Measurements from ENCODE around the gene COL9A2.

The COL9A2 gene

DNA sequence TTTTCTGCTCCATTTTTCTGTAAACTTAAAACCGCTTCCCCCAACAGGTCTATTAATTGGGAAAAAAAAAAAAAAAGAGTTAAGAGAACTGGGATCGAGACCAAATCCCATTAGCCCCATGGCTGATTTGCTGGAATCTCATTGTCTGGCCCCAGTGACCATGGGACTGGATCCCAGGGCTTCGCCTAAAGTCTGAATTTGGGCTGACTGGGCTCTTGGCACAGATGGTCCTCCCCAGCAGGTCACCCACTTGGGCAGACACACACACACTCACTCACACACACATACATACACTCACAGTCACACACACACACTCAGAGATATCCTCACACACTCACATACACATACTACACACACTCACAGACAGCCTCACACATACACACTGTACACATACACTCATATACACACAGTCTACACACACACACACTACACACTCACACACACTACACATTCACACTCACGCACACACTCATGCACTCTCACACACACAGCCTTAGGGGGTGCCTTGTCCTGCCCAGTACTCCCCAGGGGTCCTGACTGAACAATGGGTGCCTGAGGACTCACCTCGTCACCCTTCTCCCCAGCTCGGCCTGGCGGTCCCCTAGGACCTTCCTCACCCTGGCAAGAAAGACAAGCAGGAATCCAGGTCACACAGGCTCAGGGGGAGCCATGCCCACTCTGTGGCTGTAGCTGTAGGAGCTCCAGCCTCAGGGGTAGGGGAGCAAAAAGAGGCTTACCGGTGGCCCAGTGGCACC is 7.5 kb downstream of the COL9A2 start:
- TF ChIP-seq ARNTL (CRISPR knock-in tag; IDR thresholded peaks at IDR 0.05; ENCODE audit: borderline replicate concordance, low read depth), result no peak
- TF ChIP-seq, protein P1, sequence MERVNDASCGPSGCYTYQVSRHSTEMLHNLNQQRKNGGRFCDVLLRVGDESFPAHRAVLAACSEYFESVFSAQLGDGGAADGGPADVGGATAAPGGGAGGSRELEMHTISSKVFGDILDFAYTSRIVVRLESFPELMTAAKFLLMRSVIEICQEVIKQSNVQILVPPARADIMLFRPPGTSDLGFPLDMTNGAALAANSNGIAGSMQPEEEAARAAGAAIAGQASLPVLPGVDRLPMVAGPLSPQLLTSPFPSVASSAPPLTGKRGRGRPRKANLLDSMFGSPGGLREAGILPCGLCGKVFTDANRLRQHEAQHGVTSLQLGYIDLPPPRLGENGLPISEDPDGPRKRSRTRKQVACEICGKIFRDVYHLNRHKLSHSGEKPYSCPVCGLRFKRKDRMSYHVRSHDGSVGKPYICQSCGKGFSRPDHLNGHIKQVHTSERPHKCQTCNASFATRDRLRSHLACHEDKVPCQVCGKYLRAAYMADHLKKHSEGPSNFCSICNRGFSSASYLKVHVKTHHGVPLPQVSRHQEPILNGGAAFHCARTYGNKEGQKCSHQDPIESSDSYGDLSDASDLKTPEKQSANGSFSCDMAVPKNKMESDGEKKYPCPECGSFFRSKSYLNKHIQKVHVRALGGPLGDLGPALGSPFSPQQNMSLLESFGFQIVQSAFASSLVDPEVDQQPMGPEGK (CRISPR knock-in tag; IDR thresholded peaks at IDR 0.05; ENCODE audit: borderline replicate concordance), result no peak
- no peak for TF ChIP-seq TOX (CRISPR knock-in tag; IDR thresholded peaks at IDR 0.05; ENCODE audit: borderline replicate concordance)
- no peak for TF ChIP-seq ZFP3 (CRISPR knock-in tag; IDR thresholded peaks at IDR 0.05)
- no peak for TF ChIP-seq RARB (CRISPR knock-in tag; IDR thresholded peaks at IDR 0.05)
- TF ChIP-seq TCF4 (CRISPR knock-in tag; IDR thresholded peaks at IDR 0.05; ENCODE audit: borderline replicate concordance), result no peak
- TF ChIP-seq ISL1 (CRISPR knock-in tag; IDR thresholded peaks at IDR 0.05), result no peak
- TF ChIP-seq SNAI2 (CRISPR knock-in tag; IDR thresholded peaks at IDR 0.05), result no peak
- TF ChIP-seq, protein P2, sequence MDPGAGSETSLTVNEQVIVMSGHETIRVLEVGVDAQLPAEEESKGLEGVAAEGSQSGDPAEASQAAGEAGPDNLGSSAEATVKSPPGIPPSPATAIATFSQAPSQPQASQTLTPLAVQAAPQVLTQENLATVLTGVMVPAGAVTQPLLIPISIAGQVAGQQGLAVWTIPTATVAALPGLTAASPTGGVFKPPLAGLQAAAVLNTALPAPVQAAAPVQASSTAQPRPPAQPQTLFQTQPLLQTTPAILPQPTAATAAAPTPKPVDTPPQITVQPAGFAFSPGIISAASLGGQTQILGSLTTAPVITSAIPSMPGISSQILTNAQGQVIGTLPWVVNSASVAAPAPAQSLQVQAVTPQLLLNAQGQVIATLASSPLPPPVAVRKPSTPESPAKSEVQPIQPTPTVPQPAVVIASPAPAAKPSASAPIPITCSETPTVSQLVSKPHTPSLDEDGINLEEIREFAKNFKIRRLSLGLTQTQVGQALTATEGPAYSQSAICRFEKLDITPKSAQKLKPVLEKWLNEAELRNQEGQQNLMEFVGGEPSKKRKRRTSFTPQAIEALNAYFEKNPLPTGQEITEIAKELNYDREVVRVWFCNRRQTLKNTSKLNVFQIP (CRISPR knock-in tag; IDR thresholded peaks at IDR 0.05; ENCODE audit: borderline replicate concordance, low read depth), result no peak
- TF ChIP-seq ZNF8 (CRISPR knock-in tag; IDR thresholded peaks at IDR 0.05), result no peak
- TF ChIP-seq CSDC2 (CRISPR knock-in tag; IDR thresholded peaks at IDR 0.05), result no peak
- no peak for TF ChIP-seq ESRRG (CRISPR knock-in tag; IDR thresholded peaks at IDR 0.05)
- TF ChIP-seq ZNF565 (CRISPR knock-in tag; conservative IDR thresholded peaks at IDR 0.05; ENCODE audit: low read depth), result no peak
- TF ChIP-seq GLIS3 (CRISPR knock-in tag; IDR thresholded peaks at IDR 0.05), result no peak
- TF ChIP-seq, protein P3, sequence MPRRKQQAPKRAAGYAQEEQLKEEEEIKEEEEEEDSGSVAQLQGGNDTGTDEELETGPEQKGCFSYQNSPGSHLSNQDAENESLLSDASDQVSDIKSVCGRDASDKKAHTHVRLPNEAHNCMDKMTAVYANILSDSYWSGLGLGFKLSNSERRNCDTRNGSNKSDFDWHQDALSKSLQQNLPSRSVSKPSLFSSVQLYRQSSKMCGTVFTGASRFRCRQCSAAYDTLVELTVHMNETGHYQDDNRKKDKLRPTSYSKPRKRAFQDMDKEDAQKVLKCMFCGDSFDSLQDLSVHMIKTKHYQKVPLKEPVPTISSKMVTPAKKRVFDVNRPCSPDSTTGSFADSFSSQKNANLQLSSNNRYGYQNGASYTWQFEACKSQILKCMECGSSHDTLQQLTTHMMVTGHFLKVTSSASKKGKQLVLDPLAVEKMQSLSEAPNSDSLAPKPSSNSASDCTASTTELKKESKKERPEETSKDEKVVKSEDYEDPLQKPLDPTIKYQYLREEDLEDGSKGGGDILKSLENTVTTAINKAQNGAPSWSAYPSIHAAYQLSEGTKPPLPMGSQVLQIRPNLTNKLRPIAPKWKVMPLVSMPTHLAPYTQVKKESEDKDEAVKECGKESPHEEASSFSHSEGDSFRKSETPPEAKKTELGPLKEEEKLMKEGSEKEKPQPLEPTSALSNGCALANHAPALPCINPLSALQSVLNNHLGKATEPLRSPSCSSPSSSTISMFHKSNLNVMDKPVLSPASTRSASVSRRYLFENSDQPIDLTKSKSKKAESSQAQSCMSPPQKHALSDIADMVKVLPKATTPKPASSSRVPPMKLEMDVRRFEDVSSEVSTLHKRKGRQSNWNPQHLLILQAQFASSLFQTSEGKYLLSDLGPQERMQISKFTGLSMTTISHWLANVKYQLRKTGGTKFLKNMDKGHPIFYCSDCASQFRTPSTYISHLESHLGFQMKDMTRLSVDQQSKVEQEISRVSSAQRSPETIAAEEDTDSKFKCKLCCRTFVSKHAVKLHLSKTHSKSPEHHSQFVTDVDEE (CRISPR knock-in tag; IDR thresholded peaks at IDR 0.05), result no peak
- no peak for TF ChIP-seq ZNF70 (CRISPR knock-in tag; IDR thresholded peaks at IDR 0.05)
- TF ChIP-seq, protein P4, sequence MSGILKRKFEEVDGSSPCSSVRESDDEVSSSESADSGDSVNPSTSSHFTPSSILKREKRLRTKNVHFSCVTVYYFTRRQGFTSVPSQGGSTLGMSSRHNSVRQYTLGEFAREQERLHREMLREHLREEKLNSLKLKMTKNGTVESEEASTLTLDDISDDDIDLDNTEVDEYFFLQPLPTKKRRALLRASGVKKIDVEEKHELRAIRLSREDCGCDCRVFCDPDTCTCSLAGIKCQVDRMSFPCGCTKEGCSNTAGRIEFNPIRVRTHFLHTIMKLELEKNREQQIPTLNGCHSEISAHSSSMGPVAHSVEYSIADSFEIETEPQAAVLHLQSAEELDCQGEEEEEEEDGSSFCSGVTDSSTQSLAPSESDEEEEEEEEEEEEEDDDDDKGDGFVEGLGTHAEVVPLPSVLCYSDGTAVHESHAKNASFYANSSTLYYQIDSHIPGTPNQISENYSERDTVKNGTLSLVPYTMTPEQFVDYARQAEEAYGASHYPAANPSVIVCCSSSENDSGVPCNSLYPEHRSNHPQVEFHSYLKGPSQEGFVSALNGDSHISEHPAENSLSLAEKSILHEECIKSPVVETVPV (CRISPR knock-in tag; IDR thresholded peaks at IDR 0.05), result no peak
- TF ChIP-seq OSR1 (CRISPR knock-in tag; IDR thresholded peaks at IDR 0.05), result no peak
- no peak for TF ChIP-seq PPARA (CRISPR knock-in tag; IDR thresholded peaks at IDR 0.05; ENCODE audit: borderline replicate concordance)
- ATAC-seq, result no peak

DNA sequence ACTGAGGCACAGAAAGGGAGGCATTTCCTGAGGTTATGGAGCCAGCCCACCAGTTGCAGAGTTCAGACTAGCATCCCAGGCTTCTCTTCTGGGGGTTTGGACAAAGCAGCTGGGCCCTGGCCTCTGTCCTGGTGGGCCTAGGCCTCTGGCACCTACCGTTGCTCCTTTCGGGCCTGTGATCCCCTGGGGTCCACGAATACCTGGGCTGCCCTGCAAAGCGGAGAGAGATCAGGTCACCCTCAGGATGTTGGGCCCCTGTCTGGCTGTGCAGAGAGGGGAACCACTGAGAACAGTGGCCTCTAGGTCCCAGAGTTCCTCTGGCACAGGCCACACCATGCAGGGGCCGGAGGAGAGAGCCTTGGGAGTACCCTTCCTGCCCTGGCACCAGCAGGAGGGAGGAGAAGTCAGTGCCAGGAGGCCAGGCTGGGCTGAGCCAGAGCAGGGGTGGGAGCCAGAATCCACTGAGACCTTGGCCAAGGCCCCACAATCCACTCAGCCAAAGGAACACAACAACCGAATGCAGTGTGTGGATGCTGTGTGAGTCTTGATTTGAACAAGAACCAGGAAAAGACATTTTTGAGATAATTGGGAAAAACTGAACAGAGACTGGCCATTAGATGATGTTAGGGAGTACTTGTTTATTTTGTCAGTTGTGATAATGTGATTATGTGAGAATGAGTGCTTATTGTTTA is 8.9 kb downstream of the COL9A2 start:
- TF ChIP-seq ISL1 (CRISPR knock-in tag; IDR thresholded peaks at IDR 0.05) (no peak), ZFP3 (CRISPR knock-in tag; IDR thresholded peaks at IDR 0.05) (no peak), GLIS3 (CRISPR knock-in tag; IDR thresholded peaks at IDR 0.05) (no peak), ZNF70 (CRISPR knock-in tag; IDR thresholded peaks at IDR 0.05) (no peak), CSDC2 (CRISPR knock-in tag; IDR thresholded peaks at IDR 0.05) (no peak), SNAI2 (CRISPR knock-in tag; IDR thresholded peaks at IDR 0.05) (no peak), ZC3H10 (CRISPR knock-in tag; IDR thresholded peaks at IDR 0.05) (no peak)
- TF ChIP-seq, protein P1 (CRISPR knock-in tag; IDR thresholded peaks at IDR 0.05; ENCODE audit: borderline replicate concordance), result no peak
- ATAC-seq, result no peak

All from SK-N-SH treated with all-trans-retinoic acid at 6 μM for 48 hours (cell line).